ENCODE results near the gene SACS. TPM values are rescaled to one million over a fixed set of nuclear protein-coding genes. Genes with fewer than 3 reads are reported as not detected.

SACS gene
- polyA plus RNA-seq, 3 donors from 2014 or later = 0.42 to 4.4 (median 4.0) TPM

DNA sequence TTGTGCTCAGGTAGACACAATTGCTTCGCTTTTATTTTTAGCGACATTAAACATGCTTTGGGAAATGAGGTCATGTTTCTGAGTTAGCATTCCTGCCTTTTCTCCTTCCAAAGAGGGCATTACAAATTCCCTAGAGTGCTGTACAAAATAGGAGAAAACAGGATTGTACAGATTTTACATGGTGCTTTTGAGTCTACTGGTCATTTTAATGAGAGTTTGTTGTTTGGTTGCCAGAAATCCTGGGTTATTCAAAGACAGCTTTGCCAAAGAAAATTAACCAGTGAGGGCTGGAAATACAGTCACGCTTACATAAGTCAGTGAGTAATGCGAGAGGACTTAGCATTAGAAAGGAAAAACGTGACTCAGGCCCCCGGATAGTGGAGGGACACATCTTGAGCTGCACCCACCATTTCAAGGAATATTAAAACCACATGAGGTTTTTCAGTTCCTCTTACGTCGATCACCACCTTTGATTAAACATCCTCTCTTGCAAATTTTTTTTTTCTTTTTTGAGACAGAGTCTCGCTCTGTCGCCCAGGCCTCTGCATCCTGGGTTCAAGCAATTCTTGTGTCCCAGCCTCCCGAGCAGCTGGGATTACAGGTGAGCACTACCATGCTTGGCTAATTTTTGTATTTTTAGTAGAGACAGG, 55.4 kb downstream of the SACS start:
- Mint-ChIP-seq H3K36me3 (peaks cover 0 to 4% (median 0%) of the 10 kb centered on the region in 3 donors), H3K4me1 (peaks cover 11 to 19% of the 10 kb centered on the region in 2 donors), H3K4me3 (no peak overlapping the region), H3K27ac (no peak overlapping the region), H3K27me3 (ENCODE audit: low read depth in 3 of 3) (peaks cover 0 to 4% (median 3%) of the 10 kb centered on the region in 3 donors), H3K9me3 (no peaks in the 10 kb centered on the region)
- no peak for DNase-seq

GRCh38 chr13:23377579-23377978, 55.9 kb downstream of the SACS start:
- Mint-ChIP-seq H3K36me3 (peaks cover 0 to 4% (median 0%) of the 10 kb centered on the region in 3 donors), H3K4me1 (peaks cover 12 to 24% of the 10 kb centered on the region in 2 donors), H3K27me3 (ENCODE audit: low read depth in 3 of 3) (peaks cover 0 to 4% (median 2%) of the 10 kb centered on the region in 3 donors), H3K4me3 (no peak overlapping the region), H3K9me3 (no peaks in the 10 kb centered on the region), H3K27ac (no peak overlapping the region)
- DNase-seq = no peak

DNA sequence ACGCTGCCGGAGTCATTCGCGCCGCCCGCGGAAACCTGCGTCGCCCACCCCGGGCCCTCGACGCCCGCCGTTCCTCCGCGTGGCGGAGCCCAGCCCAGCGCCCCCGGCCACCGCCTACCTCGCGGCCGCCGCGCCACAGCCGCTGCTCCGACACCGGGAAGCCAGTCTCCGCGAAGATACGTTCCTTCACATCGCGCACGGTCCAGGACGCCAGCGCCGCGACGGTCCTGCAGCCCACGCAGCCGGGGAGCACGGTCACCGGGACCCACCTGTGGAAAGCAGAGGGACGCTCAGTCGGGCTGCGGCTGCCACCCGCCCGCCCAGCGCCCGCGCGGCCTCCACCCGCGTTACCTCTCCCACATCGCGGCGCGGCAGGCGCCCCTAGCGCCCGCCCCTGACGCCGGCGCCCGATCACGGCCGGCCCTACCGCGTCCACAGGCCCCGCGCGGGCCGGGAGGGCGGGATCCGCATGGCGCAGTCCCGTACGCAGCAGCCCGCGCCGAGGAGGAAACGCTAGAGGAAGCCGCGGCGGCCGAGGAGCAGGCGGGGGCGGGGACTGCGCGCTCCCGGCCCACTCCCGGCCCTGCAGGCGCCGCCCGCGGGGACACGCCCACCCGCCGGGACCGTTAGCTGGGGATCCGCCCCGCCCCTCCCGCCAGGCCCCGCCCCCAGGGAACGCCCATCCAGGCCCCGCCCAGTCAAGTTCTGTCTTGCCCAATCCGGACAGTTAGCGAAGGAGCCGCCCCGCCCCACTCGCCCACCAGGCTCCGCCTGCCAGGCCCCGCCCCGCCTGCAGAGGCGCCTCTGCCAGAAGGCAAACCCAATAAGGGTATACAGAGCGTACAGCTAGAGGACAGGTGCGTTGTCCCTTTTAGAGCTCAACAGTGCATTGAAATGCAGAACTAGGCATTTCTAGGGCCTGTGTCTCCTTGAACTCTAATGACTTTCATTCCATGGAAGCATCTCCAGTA, 58.2 kb downstream of the SACS start:
- H3K4me3 Mint-ChIP-seq = peak overlapping the region; percentile 70 to 82 (median 78)

DNA sequence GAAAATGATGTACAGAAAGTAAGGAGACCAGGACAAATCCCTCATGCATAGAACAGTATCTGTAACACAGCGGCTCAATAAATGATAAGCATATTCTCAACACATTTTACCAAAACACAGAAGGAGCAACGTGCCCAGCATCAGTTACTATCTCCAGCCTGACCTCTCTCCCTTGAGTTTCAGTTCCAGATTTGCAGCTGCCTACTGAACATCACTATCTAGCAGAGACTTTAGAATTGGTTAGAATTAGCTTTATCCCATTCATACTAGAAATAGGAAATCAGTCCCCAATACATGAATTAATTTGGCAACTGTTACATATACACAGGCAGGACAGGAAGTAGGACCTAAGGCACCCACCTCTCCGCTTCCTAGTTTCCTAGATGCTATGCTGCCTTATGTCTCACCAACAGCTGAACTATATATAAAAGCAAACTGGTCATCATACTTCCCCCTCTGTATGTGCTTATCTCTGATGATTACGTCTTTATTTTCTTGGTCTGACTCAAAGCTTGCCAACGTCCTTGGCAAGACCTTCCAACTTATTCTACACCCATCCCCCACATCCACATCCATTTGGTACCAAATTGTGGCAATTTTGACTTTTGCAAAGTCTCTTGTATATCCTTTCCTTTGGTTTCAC, 61.1 kb downstream of the SACS start:
- H3K4me3 Mint-ChIP-seq = no peak overlapping the region
- no peak for DNase-seq
- H3K36me3 Mint-ChIP-seq = peaks cover 15 to 20% (median 19%) of the 10 kb centered on the region in 3 donors
- H3K27me3 Mint-ChIP-seq (ENCODE audit: low read depth in 3 of 3) = peaks cover 0 to 2% (median 0%) of the 10 kb centered on the region in 3 donors
- H3K9me3 Mint-ChIP-seq = no peaks in the 10 kb centered on the region
- H3K27ac Mint-ChIP-seq = no peak overlapping the region
- H3K4me1 Mint-ChIP-seq = peaks cover 10 to 26% of the 10 kb centered on the region in 2 donors

More for the DNA sequence above, 58.2 kb downstream of the SACS start:
- peaks cover 12 to 26% of the 10 kb centered on the region in 2 donors for H3K4me1 Mint-ChIP-seq
- H3K9me3 Mint-ChIP-seq = no peaks in the 10 kb centered on the region
- DNase-seq = peak; percentile 89 to 94 (median 92)
- H3K27ac Mint-ChIP-seq = peak overlapping the region in 4 of 6 donors; percentile 64 to 74 (median 66)
- H3K27me3 Mint-ChIP-seq (ENCODE audit: low read depth in 3 of 3) = peaks cover 0 to 2% (median 2%) of the 10 kb centered on the region in 3 donors
- peaks cover 6 to 7% (median 6%) of the 10 kb centered on the region in 3 donors for H3K36me3 Mint-ChIP-seq

- DNase-seq = no peak
- H3K27me3 Mint-ChIP-seq (ENCODE audit: low read depth in 3 of 3) = no peaks in the 10 kb centered on the region
- H3K4me3 Mint-ChIP-seq = no peak overlapping the region
- H3K9me3 Mint-ChIP-seq = no peaks in the 10 kb centered on the region
- H3K4me1 Mint-ChIP-seq = peaks cover 1 to 5% of the 10 kb centered on the region in 2 donors
- no peak overlapping the region for H3K27ac Mint-ChIP-seq
- H3K36me3 Mint-ChIP-seq = peaks cover 40 to 56% (median 47%) of the 10 kb centered on the region in 3 donors
Observed at GRCh38 chr13:23367907-23368306, 65.6 kb downstream of the SACS start.

GRCh38 chr13:23365652-23366051, 67.8 kb downstream of the SACS start:
- Mint-ChIP-seq H3K27ac (no peak overlapping the region), H3K9me3 (no peaks in the 10 kb centered on the region), H3K4me1 (no peaks in the 10 kb centered on the region), H3K27me3 (ENCODE audit: low read depth in 3 of 3) (no peaks in the 10 kb centered on the region), H3K4me3 (no peak overlapping the region), H3K36me3 (peaks cover 40 to 61% (median 43%) of the 10 kb centered on the region in 3 donors)
- no peak for DNase-seq

DNA sequence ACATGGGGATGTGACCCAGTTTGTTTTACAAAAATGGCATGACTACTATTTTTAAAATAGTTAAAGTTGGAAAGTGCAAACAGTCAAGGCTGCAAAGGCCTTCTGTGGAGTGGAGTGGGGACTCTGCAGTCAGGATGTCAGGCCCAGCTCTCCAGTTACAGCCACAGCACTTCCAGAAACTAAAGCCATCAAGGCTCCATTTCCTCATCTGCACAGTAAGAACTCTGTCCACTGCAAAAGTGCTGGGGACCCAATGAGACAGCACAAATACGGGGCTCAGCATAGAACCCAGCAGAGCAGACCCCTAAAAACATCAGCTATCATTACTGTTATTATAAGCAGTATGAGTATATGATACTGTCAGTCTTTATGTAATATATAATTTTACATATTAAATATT, 73.6 kb downstream of the SACS start:
- no peaks in the 10 kb centered on the region for H3K9me3 Mint-ChIP-seq
- peaks cover 20 to 47% (median 20%) of the 10 kb centered on the region in 3 donors for H3K36me3 Mint-ChIP-seq
- no peak for DNase-seq
- H3K4me3 Mint-ChIP-seq = no peak overlapping the region
- H3K4me1 Mint-ChIP-seq = no peaks in the 10 kb centered on the region
- H3K27ac Mint-ChIP-seq = no peak overlapping the region
- no peaks in the 10 kb centered on the region for H3K27me3 Mint-ChIP-seq (ENCODE audit: low read depth in 3 of 3)

DNA sequence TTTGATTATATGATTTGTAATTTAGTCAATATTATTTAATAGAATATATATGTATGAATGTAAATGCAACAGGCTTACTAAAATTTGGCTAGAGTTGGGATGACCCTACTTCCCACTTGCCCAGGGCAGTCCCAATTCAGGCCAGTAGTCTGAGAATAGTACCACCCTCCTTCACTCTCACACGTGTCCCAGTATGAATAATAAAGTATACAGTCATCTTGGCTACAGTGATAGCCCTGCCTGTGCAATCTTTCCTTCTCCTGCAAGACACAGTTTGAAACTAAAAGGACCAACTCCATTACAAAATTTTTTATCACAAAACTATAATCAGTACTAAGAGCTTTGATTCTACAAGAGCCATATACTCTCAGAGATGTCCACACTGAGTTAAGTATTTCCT, 76.2 kb downstream of the SACS start:
- Mint-ChIP-seq H3K36me3 (peaks cover 17 to 45% (median 20%) of the 10 kb centered on the region in 3 donors), H3K27me3 (ENCODE audit: low read depth in 3 of 3) (no peaks in the 10 kb centered on the region), H3K9me3 (no peaks in the 10 kb centered on the region), H3K4me3 (no peak overlapping the region), H3K27ac (peak overlapping the region in 1 of 6 donors; percentile 53), H3K4me1 (no peaks in the 10 kb centered on the region)
- no peak for DNase-seq

- DNase-seq = no peak
- Mint-ChIP-seq H3K36me3 (peaks cover 17 to 45% (median 22%) of the 10 kb centered on the region in 3 donors), H3K4me1 (no peaks in the 10 kb centered on the region), H3K9me3 (no peaks in the 10 kb centered on the region), H3K27ac (no peak overlapping the region), H3K4me3 (no peak overlapping the region), H3K27me3 (ENCODE audit: low read depth in 3 of 3) (no peaks in the 10 kb centered on the region)
Observed at GRCh38 chr13:23356368-23356767, 77.1 kb downstream of the SACS start.

DNA sequence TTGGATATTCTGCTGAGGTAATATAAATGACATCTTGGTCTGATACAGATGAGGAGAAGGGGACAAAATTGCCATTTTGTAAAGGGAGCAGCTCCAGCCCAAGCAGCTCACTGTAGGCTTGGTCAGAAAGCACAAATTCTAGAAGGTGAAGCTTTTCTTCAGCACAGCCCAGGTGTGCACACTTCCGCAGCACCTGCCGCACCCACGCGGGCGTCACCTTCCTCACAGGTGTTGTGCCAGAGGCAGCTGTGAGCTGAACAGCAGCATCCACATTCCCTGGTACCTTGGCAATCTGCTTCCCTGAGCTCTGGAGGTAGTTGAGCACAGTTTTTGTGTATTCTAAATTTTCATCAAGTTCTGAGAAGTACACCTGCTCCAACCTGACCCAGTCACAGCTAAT, 79.0 kb downstream of the SACS start:
- H3K27me3 Mint-ChIP-seq (ENCODE audit: low read depth in 3 of 3) = no peaks in the 10 kb centered on the region
- H3K27ac Mint-ChIP-seq = no peak overlapping the region
- no peaks in the 10 kb centered on the region for H3K9me3 Mint-ChIP-seq
- no peak overlapping the region for H3K4me3 Mint-ChIP-seq
- DNase-seq = no peak
- no peaks in the 10 kb centered on the region for H3K4me1 Mint-ChIP-seq
- H3K36me3 Mint-ChIP-seq = peaks cover 23 to 53% (median 36%) of the 10 kb centered on the region in 3 donors

DNA sequence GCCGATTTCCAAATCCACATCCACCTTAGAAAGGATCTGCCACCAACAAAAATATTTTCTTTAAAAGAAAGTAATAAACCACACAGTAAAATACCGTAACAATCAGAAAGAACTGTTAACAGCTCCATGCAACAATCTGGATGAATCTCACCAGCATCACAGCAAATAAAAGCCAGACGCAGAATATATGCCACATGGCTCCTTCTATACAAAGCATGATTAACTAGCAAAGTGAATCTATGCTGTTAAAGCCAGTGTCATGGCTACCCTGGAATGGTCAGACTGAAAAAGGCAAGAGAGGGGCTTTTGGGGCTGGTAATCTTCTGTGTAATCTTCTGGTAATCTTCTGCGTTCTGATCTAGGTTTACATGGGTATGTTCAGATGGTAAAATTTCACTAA, 81.3 kb downstream of the SACS start:
- H3K27me3 Mint-ChIP-seq (ENCODE audit: low read depth in 3 of 3) = peaks cover 0 to 3% (median 1%) of the 10 kb centered on the region in 3 donors
- H3K36me3 Mint-ChIP-seq = peaks cover 38 to 63% (median 48%) of the 10 kb centered on the region in 3 donors
- no peak overlapping the region for H3K4me3 Mint-ChIP-seq
- no peak overlapping the region for H3K27ac Mint-ChIP-seq
- peaks cover 0 to 2% of the 10 kb centered on the region in 2 donors for H3K4me1 Mint-ChIP-seq
- no peak for DNase-seq
- no peaks in the 10 kb centered on the region for H3K9me3 Mint-ChIP-seq

DNA sequence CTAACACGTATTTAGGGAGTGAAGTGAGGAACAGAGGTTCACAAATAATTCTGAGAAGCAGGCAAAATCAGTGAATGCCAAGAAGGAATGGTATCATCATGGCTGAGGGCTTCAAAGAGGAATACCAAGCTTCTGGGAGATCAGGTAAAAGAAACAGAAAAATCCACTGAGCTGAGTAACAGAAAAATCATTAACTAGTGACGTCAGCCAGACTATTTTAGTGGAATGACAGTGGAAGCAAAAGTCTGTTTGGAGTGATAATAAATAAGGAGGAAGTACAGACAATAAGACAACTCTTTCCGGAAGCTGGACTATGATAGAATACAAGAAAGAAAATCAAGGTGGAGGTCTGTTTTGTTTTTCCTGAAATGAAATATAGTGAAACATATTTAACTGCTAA, 83.5 kb downstream of the SACS start:
- H3K27ac Mint-ChIP-seq = no peak overlapping the region
- DNase-seq = no peak
- H3K36me3 Mint-ChIP-seq = peaks cover 44 to 71% (median 51%) of the 10 kb centered on the region in 3 donors
- H3K4me1 Mint-ChIP-seq = peaks cover 0 to 2% of the 10 kb centered on the region in 2 donors
- no peaks in the 10 kb centered on the region for H3K9me3 Mint-ChIP-seq
- no peak overlapping the region for H3K4me3 Mint-ChIP-seq
- H3K27me3 Mint-ChIP-seq (ENCODE audit: low read depth in 3 of 3) = peaks cover 0 to 3% (median 1%) of the 10 kb centered on the region in 3 donors

- Mint-ChIP-seq H3K27me3 (ENCODE audit: low read depth in 3 of 3) (peaks cover 0 to 3% (median 1%) of the 10 kb centered on the region in 3 donors), H3K27ac (no peak overlapping the region), H3K4me3 (no peak overlapping the region), H3K36me3 (peaks cover 40 to 67% (median 49%) of the 10 kb centered on the region in 3 donors), H3K4me1 (peaks cover 0 to 2% of the 10 kb centered on the region in 2 donors), H3K9me3 (no peaks in the 10 kb centered on the region)
- no peak for DNase-seq
Observed at GRCh38 chr13:23349161-23349897, 84.2 kb downstream of the SACS start.
